ENCODE results near the gene FURIN.
"Not testable (repeated sequence)": the region's sequence is repeated elsewhere in the genome, so short reads cannot be mapped to it uniquely, and the experiment has no call there.

The FURIN gene

GRCh38 chr15:90922712-90923322, 54.4 kb downstream of the FURIN start:
- not testable (repeated sequence) for H2BK5ac ChIP-seq (ENCODE audit: low read length); H3K79me1 ChIP-seq (ENCODE audit: low read depth, low read length); H3K4ac ChIP-seq (ENCODE audit: low read length); H2BK120ac ChIP-seq (ENCODE audit: low read depth, low read length); H3K18ac ChIP-seq (ENCODE audit: low read length); H2AK5ac ChIP-seq (ENCODE audit: low read depth, low read length); H3K27ac ChIP-seq (replicated peaks; ENCODE audit: low read length); H3K9me3 ChIP-seq (replicated peaks in 1 of 2; ENCODE audit: control insufficient read depth in 2 of 2, insufficient read depth in 1 of 2, low read depth in 1 of 2, low read length in 2 of 2); H2BK15ac ChIP-seq (ENCODE audit: low read length); H3K14ac ChIP-seq (ENCODE audit: low read length); DNase-seq (ENCODE audit: low spot score); H3K4me1 ChIP-seq (ENCODE audit: control insufficient read depth in 2 of 2, insufficient read depth in 1 of 2, low read depth in 1 of 2, low read length in 2 of 2); H2AFZ ChIP-seq (ENCODE audit: low read length); H3K4me3 ChIP-seq (ENCODE audit: low read length in 2 of 2); H4K91ac ChIP-seq (ENCODE audit: low read depth, low read length, poor library complexity); H3K23ac ChIP-seq (ENCODE audit: low read depth, low read length, poor library complexity); H3K27me3 ChIP-seq (ENCODE audit: control insufficient read depth in 3 of 3, insufficient read depth in 3 of 3, low read depth in 1 of 3, low read length in 3 of 3); H4K8ac ChIP-seq (ENCODE audit: low read depth, low read length); H2BK12ac ChIP-seq (ENCODE audit: low read length); H3K9ac ChIP-seq (ENCODE audit: low read depth, low read length, poor library complexity); H3K4me2 ChIP-seq (ENCODE audit: insufficient read depth, low read length, poor library complexity, severe bottlenecking)
- WGBS, 2 donors (ENCODE audit: extremely low coverage in 2 of 2, insufficient read length in 2 of 2, insufficient replicate concordance in 1 of 2): no CpG with 5 or more reads among the region's 7 CpGs
- peaks cover 21 to 38% of the 10 kb centered on the region in 2 donors for H3K36me3 ChIP-seq (replicated peaks in 1 of 2; ENCODE audit: control insufficient read depth in 2 of 2, insufficient read depth in 2 of 2, low read length in 2 of 2)

DNA sequence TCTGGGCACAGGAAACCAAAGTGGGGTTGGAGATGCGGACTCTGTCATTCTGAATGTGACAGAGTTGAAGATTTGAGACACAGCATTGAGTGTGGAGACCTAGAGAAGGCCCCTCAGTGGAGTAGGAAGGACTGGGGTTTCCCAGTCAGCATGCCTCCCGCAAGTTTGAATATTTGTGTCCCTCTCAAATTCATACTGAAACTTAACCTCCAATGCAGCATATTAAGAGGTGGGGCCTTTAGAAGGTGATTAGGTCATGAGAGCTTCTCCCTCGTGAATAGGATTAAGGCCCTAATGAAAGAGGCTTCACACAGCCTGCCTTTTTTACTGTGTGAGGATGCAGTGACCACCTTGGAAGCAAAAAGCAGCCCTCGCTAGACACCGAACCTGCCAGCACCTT, 56.0 kb downstream of the FURIN start:
- no peak overlapping the region for H3K4me3 ChIP-seq (ENCODE audit: low read length in 2 of 2)
- peaks cover 13 to 24% of the 10 kb centered on the region in 2 donors for H3K36me3 ChIP-seq (replicated peaks in 1 of 2; ENCODE audit: control insufficient read depth in 2 of 2, insufficient read depth in 2 of 2, low read length in 2 of 2)
- no peak overlapping the region for H2BK5ac ChIP-seq (ENCODE audit: low read length)
- no peaks in the 10 kb centered on the region for H3K9me3 ChIP-seq (replicated peaks in 1 of 2; ENCODE audit: control insufficient read depth in 2 of 2, insufficient read depth in 1 of 2, low read depth in 1 of 2, low read length in 2 of 2)
- H2AFZ ChIP-seq (ENCODE audit: low read length): no peak overlapping the region
- DNase-seq (ENCODE audit: low spot score): no peak
- H3K4me2 ChIP-seq (ENCODE audit: insufficient read depth, low read length, poor library complexity, severe bottlenecking): no peak overlapping the region
- no peak overlapping the region for H3K4ac ChIP-seq (ENCODE audit: low read length)
- H3K27ac ChIP-seq (replicated peaks; ENCODE audit: low read length): no peak overlapping the region
- no peak overlapping the region for H3K14ac ChIP-seq (ENCODE audit: low read length)
- WGBS, 2 donors (ENCODE audit: extremely low coverage in 2 of 2, insufficient read length in 2 of 2, insufficient replicate concordance in 1 of 2): no CpG with 5 or more reads among the region's 5 CpGs
- no peak overlapping the region for H2BK12ac ChIP-seq (ENCODE audit: low read length)
- no peak overlapping the region for H2AK5ac ChIP-seq (ENCODE audit: low read depth, low read length)
- no peak overlapping the region for H2BK15ac ChIP-seq (ENCODE audit: low read length)
- no peaks in the 10 kb centered on the region for H3K79me1 ChIP-seq (ENCODE audit: low read depth, low read length)
- peaks cover 0 to 3% of the 10 kb centered on the region in 2 donors for H3K4me1 ChIP-seq (ENCODE audit: control insufficient read depth in 2 of 2, insufficient read depth in 1 of 2, low read depth in 1 of 2, low read length in 2 of 2)
- H2BK120ac ChIP-seq (ENCODE audit: low read depth, low read length): no peak overlapping the region
- no peak overlapping the region for H3K9ac ChIP-seq (ENCODE audit: low read depth, low read length, poor library complexity)
- no peaks in the 10 kb centered on the region for H3K27me3 ChIP-seq (ENCODE audit: control insufficient read depth in 3 of 3, insufficient read depth in 3 of 3, low read depth in 1 of 3, low read length in 3 of 3)
- no peak overlapping the region for H3K23ac ChIP-seq (ENCODE audit: low read depth, low read length, poor library complexity)
- no peak overlapping the region for H4K8ac ChIP-seq (ENCODE audit: low read depth, low read length)
- no peak overlapping the region for H3K18ac ChIP-seq (ENCODE audit: low read length)
- no peak overlapping the region for H4K91ac ChIP-seq (ENCODE audit: low read depth, low read length, poor library complexity)

- not testable (repeated sequence) for H4K91ac ChIP-seq (ENCODE audit: low read depth, low read length, poor library complexity); H2AFZ ChIP-seq (ENCODE audit: low read length); H3K27ac ChIP-seq (replicated peaks; ENCODE audit: low read length); H3K4me1 ChIP-seq (ENCODE audit: control insufficient read depth in 2 of 2, insufficient read depth in 1 of 2, low read depth in 1 of 2, low read length in 2 of 2); H3K4ac ChIP-seq (ENCODE audit: low read length); H2BK12ac ChIP-seq (ENCODE audit: low read length); DNase-seq (ENCODE audit: low spot score); H3K9ac ChIP-seq (ENCODE audit: low read depth, low read length, poor library complexity); H2BK120ac ChIP-seq (ENCODE audit: low read depth, low read length); H3K18ac ChIP-seq (ENCODE audit: low read length); H3K36me3 ChIP-seq (replicated peaks in 1 of 2; ENCODE audit: control insufficient read depth in 2 of 2, insufficient read depth in 2 of 2, low read length in 2 of 2); H3K9me3 ChIP-seq (replicated peaks in 1 of 2; ENCODE audit: control insufficient read depth in 2 of 2, insufficient read depth in 1 of 2, low read depth in 1 of 2, low read length in 2 of 2); H3K27me3 ChIP-seq (ENCODE audit: control insufficient read depth in 3 of 3, insufficient read depth in 3 of 3, low read depth in 1 of 3, low read length in 3 of 3); H3K4me2 ChIP-seq (ENCODE audit: insufficient read depth, low read length, poor library complexity, severe bottlenecking); H3K23ac ChIP-seq (ENCODE audit: low read depth, low read length, poor library complexity); H2BK5ac ChIP-seq (ENCODE audit: low read length); H3K14ac ChIP-seq (ENCODE audit: low read length); H3K79me1 ChIP-seq (ENCODE audit: low read depth, low read length); H4K8ac ChIP-seq (ENCODE audit: low read depth, low read length); H2AK5ac ChIP-seq (ENCODE audit: low read depth, low read length); H2BK15ac ChIP-seq (ENCODE audit: low read length); H3K4me3 ChIP-seq (ENCODE audit: low read length in 2 of 2)
- no CpG with 5 or more reads among the region's 10 CpGs for WGBS, 2 donors (ENCODE audit: extremely low coverage in 2 of 2, insufficient read length in 2 of 2, insufficient replicate concordance in 1 of 2)
Observed at GRCh38 chr15:90926766-90927165, 58.4 kb downstream of the FURIN start.

DNA sequence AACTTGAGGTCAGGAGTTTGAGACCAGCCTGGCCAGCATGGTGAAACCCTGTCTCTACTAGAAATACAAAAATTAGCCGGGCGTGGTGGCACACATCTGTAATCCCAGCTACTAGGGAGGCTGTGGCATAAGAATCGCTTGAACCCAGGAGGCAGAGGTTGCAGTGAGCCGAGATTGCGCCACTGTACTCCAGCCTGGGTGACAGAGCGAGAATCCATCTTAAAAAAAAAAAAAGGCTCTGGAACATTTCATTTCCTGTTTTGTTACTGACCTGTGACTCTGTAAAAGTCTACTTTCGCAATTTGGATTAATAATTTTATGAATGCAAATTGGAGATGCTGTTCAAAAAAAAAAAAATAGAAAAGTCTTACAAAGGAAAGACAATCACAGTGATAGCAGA, 59.7 kb downstream of the FURIN start:
- not testable (repeated sequence) for H4K91ac ChIP-seq (ENCODE audit: low read depth, low read length, poor library complexity); H3K18ac ChIP-seq (ENCODE audit: low read length); DNase-seq (ENCODE audit: low spot score); H3K4me3 ChIP-seq (ENCODE audit: low read length in 2 of 2); H3K9me3 ChIP-seq (replicated peaks in 1 of 2; ENCODE audit: control insufficient read depth in 2 of 2, insufficient read depth in 1 of 2, low read depth in 1 of 2, low read length in 2 of 2); H3K27me3 ChIP-seq (ENCODE audit: control insufficient read depth in 3 of 3, insufficient read depth in 3 of 3, low read depth in 1 of 3, low read length in 3 of 3); H2AFZ ChIP-seq (ENCODE audit: low read length); H3K79me1 ChIP-seq (ENCODE audit: low read depth, low read length); H3K23ac ChIP-seq (ENCODE audit: low read depth, low read length, poor library complexity); H3K36me3 ChIP-seq (replicated peaks in 1 of 2; ENCODE audit: control insufficient read depth in 2 of 2, insufficient read depth in 2 of 2, low read length in 2 of 2); H2BK15ac ChIP-seq (ENCODE audit: low read length); H2BK12ac ChIP-seq (ENCODE audit: low read length); H3K14ac ChIP-seq (ENCODE audit: low read length); H3K9ac ChIP-seq (ENCODE audit: low read depth, low read length, poor library complexity); H2AK5ac ChIP-seq (ENCODE audit: low read depth, low read length); H2BK5ac ChIP-seq (ENCODE audit: low read length); H3K4ac ChIP-seq (ENCODE audit: low read length); H4K8ac ChIP-seq (ENCODE audit: low read depth, low read length); H3K27ac ChIP-seq (replicated peaks; ENCODE audit: low read length); H3K4me1 ChIP-seq (ENCODE audit: control insufficient read depth in 2 of 2, insufficient read depth in 1 of 2, low read depth in 1 of 2, low read length in 2 of 2); H2BK120ac ChIP-seq (ENCODE audit: low read depth, low read length); H3K4me2 ChIP-seq (ENCODE audit: insufficient read depth, low read length, poor library complexity, severe bottlenecking)
- no CpG with 5 or more reads among the region's 7 CpGs for WGBS, 2 donors (ENCODE audit: extremely low coverage in 2 of 2, insufficient read length in 2 of 2, insufficient replicate concordance in 1 of 2)
